K562 (cell line): ENCODE measurements around the gene GOLGA6D. TPM values are rescaled to one million over a fixed set of nuclear protein-coding genes. Genes with fewer than 3 reads are reported as not detected.
"Not testable (repeated sequence)": the region's sequence is repeated elsewhere in the genome, so short reads cannot be mapped to it uniquely, and the experiment has no call there.

Experiments used
- ATAC-seq: fragments of 200-7000 bp; cut with Tn5 transposase; 3 replicates; pipeline ENCODE4 v1.9.1; 2020; ENCODE audit warnings: moderate library complexity
- BruUV-seq: library from RNA; stranded (reverse); fragments of 400-500 nt; replicated peaks from 2 replicates; lab custom pipeline; 2021; lab: Mats Ljungman, UMichigan
- CTCF ChIA-PET: fragments of 300-600 bp; formaldehyde crosslinking; extraction: SDS; loops from one replicate; lab custom pipeline; 2021; ENCODE audit warnings: low intra/inter-chr PET ratio; lab: Yijun Ruan, JAX
- POLR2A ChIA-PET: fragments of 300-600, 350-650 bp; sonication (Branson Sonifier 250); formaldehyde crosslinking; extraction: SDS; loops from one replicate; lab custom pipeline; 2021; ENCODE audit warnings: antibody characterized with exemption, inconsistent platforms; lab: Yijun Ruan, JAX
- DNase-seq, 4 experiments: peaks; one replicate each; pipeline versions ENCODE4 v3.0.0 to v3.0.0-alpha.2; 2011 to 2018; ENCODE audit warnings: low spot score in 3 of 4, mixed read lengths in 3 of 4; ENCODE audit errors: extremely low read depth in 1 of 4
- FAIRE-seq: peaks from 2 replicates; lab custom pipeline; 2011; peaks lifted over from hg19 to GRCh38; lab: Jason Lieb, UNC
- H2AFZ ChIP-seq: 2 replicates; pipeline ENCODE4 v1.6.0; 2011; ENCODE audit warnings: low read depth, low read length, control low read depth, inconsistent platforms
- H3K27ac ChIP-seq: fragments of 200-600 bp; 3 replicates; pipeline ENCODE4 v1.8.0; 2011; ENCODE audit warnings: low read depth, mild to moderate bottlenecking, control low read depth, inconsistent platforms, low read length, moderate library complexity, mixed read lengths; ENCODE audit errors: extremely low read depth
- H3K27me3 ChIP-seq, 2 experiments: fragments of 300-600 bp in 1 of 2; 2 replicates in 1 of 2; 3 replicates in 1 of 2; pipeline versions ENCODE4 v1.6.0 to v1.8.0; 2011; ENCODE audit warnings: inconsistent platforms in 2 of 2, low read length in 2 of 2, mild to moderate bottlenecking in 1 of 2, mixed read lengths in 1 of 2, moderate library complexity in 1 of 2; ENCODE audit not compliant: control insufficient read depth in 2 of 2, insufficient read depth in 2 of 2
- H3K36me3 ChIP-seq: fragments of 300-600 bp; 3 replicates; pipeline ENCODE4 v1.8.0; 2011; ENCODE audit warnings: mild to moderate bottlenecking, low read length, inconsistent platforms; ENCODE audit not compliant: control insufficient read depth, insufficient read depth
- H3K4me1 ChIP-seq, 2 experiments: fragments of 200-600 bp in 1 of 2; replicated peaks in 1 of 2; 2 replicates in 1 of 2; 3 replicates in 1 of 2; pipeline versions ENCODE4 v1.5.1 to v1.8.0; 2011; ENCODE audit warnings: inconsistent platforms in 2 of 2, low read length in 2 of 2, mild to moderate bottlenecking in 1 of 2, mixed read lengths in 1 of 2, moderate library complexity in 1 of 2; ENCODE audit not compliant: control insufficient read depth in 2 of 2, insufficient read depth in 2 of 2
- H3K4me2 ChIP-seq: 2 replicates; pipeline ENCODE4 v1.6.1; 2011; ENCODE audit warnings: low read length, control low read depth, inconsistent platforms, mixed read lengths; ENCODE audit not compliant: insufficient read depth
- H3K4me3 ChIP-seq: fragments of 200-600 bp; sonication (generic), shearing (Covaris generic); 2 replicates; pipeline ENCODE4 v1.5.1; 2016; ENCODE audit warnings: control low read depth, inconsistent platforms
- H3K79me2 ChIP-seq: fragments of 200-600 bp; 3 replicates; pipeline ENCODE4 v1.8.0; 2011; ENCODE audit warnings: low read length, inconsistent platforms; ENCODE audit not compliant: control insufficient read depth, insufficient read depth
- H3K9ac ChIP-seq, 2 experiments: 2 replicates each; pipeline versions ENCODE4 v1.6.0 to v1.6.1; 2011; ENCODE audit warnings: low read depth in 2 of 2, low read length in 2 of 2, control low read depth in 1 of 2, inconsistent platforms in 1 of 2, mild to moderate bottlenecking in 1 of 2, mixed read lengths in 1 of 2; ENCODE audit not compliant: insufficient read depth in 1 of 2
- H3K9me1 ChIP-seq: one replicate; pipeline ENCODE4 v1.6.0; 2011; ENCODE audit warnings: inconsistent platforms, mild to moderate bottlenecking, low read length, moderate library complexity; ENCODE audit not compliant: control insufficient read depth, insufficient read depth
- H3K9me3 ChIP-seq: replicated peaks from 2 replicates; pipeline ENCODE4 v1.5.1; 2011; ENCODE audit warnings: low read depth, low read length, inconsistent platforms; ENCODE audit not compliant: control insufficient read depth, insufficient read depth
- H4K20me1 ChIP-seq: replicated peaks from 2 replicates; pipeline ENCODE4 v1.6.1; 2011; ENCODE audit warnings: low read length, inconsistent platforms, mixed read lengths; ENCODE audit not compliant: control insufficient read depth, insufficient read depth
- WGBS: fragments of 100-300 bp; shearing (Covaris generic); methylation state at CpG from one replicate; pipeline ENCODE4 v1.1.6; 2016; ENCODE audit warnings: low coverage, mixed read lengths; ENCODE audit not compliant: insufficient coverage; ENCODE audit errors: missing lambda C conversion rate; 5-methylcytosine and 5-hydroxymethylcytosine counted together
- in situ Hi-C: fragments of 300-500 bp; cut with MboI; formaldehyde crosslinking; loops from 4 replicates; pipeline ENCODE4 v1.15.0; 2018; ENCODE audit warnings: inconsistent platforms, mixed read lengths
- intact Hi-C: fragments of 100-400 bp; cut with micrococcal nuclease; formaldehyde crosslinking; loops from 2 replicates; pipeline ENCODE4 v1.14.2; 2022
- polyA plus RNA-seq, 8 experiments: library from polyadenylated mRNA; depleted of rRNA in 4 of 8; stranded (reverse) in 5 of 8; unstranded in 3 of 8; fragments of >200 nt; fragmentation: Nextera tagmentation in 2 of 8; fragmentation: Illumina TruSeq in 1 of 8; extraction: Ambion mirVana in 2 of 8; extraction: Trizol in 1 of 8; gene quantifications; 2 replicates each; pipeline versions ENCODE4 v1.2.1 to v1.2.3, GENCODE V29; 2011 to 2014; ENCODE audit warnings: inconsistent platforms in 1 of 8, missing spikeins in 1 of 8
- small RNA-seq: library from RNA; depleted of rRNA; stranded (forward); fragments of <200 nt; gene quantifications from one replicate; pipeline ENCODE3, GENCODE V24; 2014
- total RNA-seq, 7 experiments: library from RNA; depleted of rRNA in 6 of 7; stranded (reverse); fragments of >200 nt in 6 of 7; fragmentation: Illumina TruSeq in 2 of 7; extraction: Trizol in 2 of 7; gene quantifications; 2 replicates each; pipeline versions ENCODE4 v1.2.1 to v1.2.3, GENCODE V29; 2011 to 2021; ENCODE audit warnings: low replicate concordance in 1 of 7

The GOLGA6D gene
- total and polyA plus RNA-seq, 9 of the 15 experiments (the other 6 are each of a cell fraction or from before 2014, with no cell fraction given): not detected

DNA sequence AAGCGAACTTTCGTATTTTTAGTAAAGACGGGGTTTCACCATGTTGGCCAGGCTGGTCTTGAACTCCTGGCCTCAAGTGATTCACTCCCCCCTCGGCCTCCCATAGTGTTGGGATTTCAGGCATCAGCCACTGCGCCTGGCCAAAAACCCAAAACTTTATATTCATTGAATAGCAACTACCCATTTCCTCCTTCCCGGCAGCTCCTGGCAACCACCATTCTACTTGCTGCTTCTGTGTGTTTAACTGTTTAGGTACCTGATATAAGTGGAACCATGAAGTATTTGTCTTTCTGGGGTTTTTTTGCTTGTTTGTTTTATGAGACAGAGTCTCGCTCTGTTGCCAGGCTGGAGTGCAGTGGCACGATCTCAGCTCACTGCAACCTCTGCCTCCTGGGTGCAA is 61.3 kb downstream of the GOLGA6D start:
- ATAC-seq, in situ Hi-C loops, BruUV-seq, H2AFZ ChIP-seq, H3K9me1 ChIP-seq, H4K20me1 ChIP-seq, H3K9me3 ChIP-seq, CTCF ChIA-PET, H3K27me3 ChIP-seq, H3K4me2 ChIP-seq, H3K79me2 ChIP-seq, intact Hi-C loops, DNase-seq, H3K27ac ChIP-seq, H3K9ac ChIP-seq, FAIRE-seq, H3K4me3 ChIP-seq: not testable (repeated sequence)
- H3K4me1 ChIP-seq: peaks cover 4 to 22% of the 10 kb centered on the region in 2 experiments; a peak in 3 of 5 replicates
- WGBS: 62% methylated on average over 8 of the region's 8 CpGs
- POLR2A ChIA-PET: interaction anchor here (1.1 kb wide), 1 partner anchor 10 kb away, joined by 3 read pairs; no protein-coding TSS in a partner anchor
- H3K36me3 ChIP-seq: peaks cover 22% of the 10 kb centered on the region; the same call in 2 of the 3 replicates

Small RNA genes lying within 50 kb of the gene (small RNA-seq; reads per million reads assigned to genes)
- gene AC068338.1: not detected
- not detected for gene RN7SL327P
- not detected for gene RN7SL489P

Other genes with a start within 250 kb of the GOLGA6D start
- gene C15orf39, start 81.0 kb upstream of the GOLGA6D start, total RNA-seq (2014; rRNA removed): 8.7 and 14.4 TPM in 2 replicates
- gene C15orf39, start 81.0 kb upstream of the GOLGA6D start, total RNA-seq (2014; rRNA removed; fragmentation: Illumina TruSeq; extraction: Trizol): 1.6 and 2.6 TPM in 2 replicates
- gene C15orf39, start 81.0 kb upstream of the GOLGA6D start, total RNA-seq (2015; rRNA removed; fragmentation: Illumina TruSeq; extraction: Trizol): 4.4 and 5.2 TPM in 2 replicates
- 29.8 and 34.1 TPM in 2 replicates for gene C15orf39, start 81.0 kb upstream of the GOLGA6D start, total RNA-seq (2021)
- gene C15orf39, start 81.0 kb upstream of the GOLGA6D start, polyA plus RNA-seq (2011; rRNA removed): 1.9 and 6.4 TPM in 2 replicates
- 11.3 and 17.1 TPM in 2 replicates for gene C15orf39, start 81.0 kb upstream of the GOLGA6D start, polyA plus RNA-seq (2014; fragmentation: Illumina TruSeq; extraction: Trizol)
- gene C15orf39, start 81.0 kb upstream of the GOLGA6D start, polyA plus RNA-seq (2014; fragmentation: Nextera tagmentation; extraction: Ambion mirVana): under 1 TPM; 0.31 to 0.60 TPM
- 7.4 and 7.9 TPM in 2 replicates for gene C15orf39, start 81.0 kb upstream of the GOLGA6D start, polyA plus RNA-seq (2014; rRNA removed)
- gene GOLGA6C, start 24.5 kb upstream of the GOLGA6D start, total RNA-seq (2014; rRNA removed): not detected in 2 replicates
- gene GOLGA6C, start 24.5 kb upstream of the GOLGA6D start, total RNA-seq (2014; rRNA removed; fragmentation: Illumina TruSeq; extraction: Trizol): not detected in 2 replicates
- not detected in 2 replicates for gene GOLGA6C, start 24.5 kb upstream of the GOLGA6D start, total RNA-seq (2015; rRNA removed; fragmentation: Illumina TruSeq; extraction: Trizol)
- not detected in 2 replicates for gene GOLGA6C, start 24.5 kb upstream of the GOLGA6D start, total RNA-seq (2021)
- gene GOLGA6C, start 24.5 kb upstream of the GOLGA6D start, polyA plus RNA-seq (2011; rRNA removed): not detected in 2 replicates
- gene GOLGA6C, start 24.5 kb upstream of the GOLGA6D start, polyA plus RNA-seq (2014; fragmentation: Illumina TruSeq; extraction: Trizol): not detected in 2 replicates
- gene GOLGA6C, start 24.5 kb upstream of the GOLGA6D start, polyA plus RNA-seq (2014; fragmentation: Nextera tagmentation; extraction: Ambion mirVana): not detected
- not detected in 2 replicates for gene GOLGA6C, start 24.5 kb upstream of the GOLGA6D start, polyA plus RNA-seq (2014; rRNA removed)
- 137 and 140 TPM in 2 replicates for gene COMMD4, start 53.2 kb downstream of the GOLGA6D start, total RNA-seq (2014; rRNA removed)
- gene COMMD4, start 53.2 kb downstream of the GOLGA6D start, total RNA-seq (2014; rRNA removed; fragmentation: Illumina TruSeq; extraction: Trizol): 35.6 and 50.0 TPM in 2 replicates
- 63.2 and 63.9 TPM in 2 replicates for gene COMMD4, start 53.2 kb downstream of the GOLGA6D start, total RNA-seq (2015; rRNA removed; fragmentation: Illumina TruSeq; extraction: Trizol)
- gene COMMD4, start 53.2 kb downstream of the GOLGA6D start, total RNA-seq (2021): 104 and 112 TPM in 2 replicates
- gene COMMD4, start 53.2 kb downstream of the GOLGA6D start, polyA plus RNA-seq (2011; rRNA removed): 77.1 and 77.6 TPM in 2 replicates
- 43.9 and 64.1 TPM in 2 replicates for gene COMMD4, start 53.2 kb downstream of the GOLGA6D start, polyA plus RNA-seq (2014; fragmentation: Illumina TruSeq; extraction: Trizol)
- gene COMMD4, start 53.2 kb downstream of the GOLGA6D start, polyA plus RNA-seq (2014; fragmentation: Nextera tagmentation; extraction: Ambion mirVana): 10 to 100 TPM; 20.4 to 39.2 TPM
- gene COMMD4, start 53.2 kb downstream of the GOLGA6D start, polyA plus RNA-seq (2014; rRNA removed): 124 and 138 TPM in 2 replicates
- 2.5 and 3.2 TPM in 2 replicates for gene NEIL1, start 64.2 kb downstream of the GOLGA6D start, total RNA-seq (2014; rRNA removed)
- gene NEIL1, start 64.2 kb downstream of the GOLGA6D start, total RNA-seq (2014; rRNA removed; fragmentation: Illumina TruSeq; extraction: Trizol): 0.80 and 1.4 TPM in 2 replicates
- 1.6 and 2.4 TPM in 2 replicates for gene NEIL1, start 64.2 kb downstream of the GOLGA6D start, total RNA-seq (2015; rRNA removed; fragmentation: Illumina TruSeq; extraction: Trizol)
- 3.7 and 4.9 TPM in 2 replicates for gene NEIL1, start 64.2 kb downstream of the GOLGA6D start, total RNA-seq (2021)
- gene NEIL1, start 64.2 kb downstream of the GOLGA6D start, polyA plus RNA-seq (2011; rRNA removed): 4.3 and 6.1 TPM in 2 replicates
- gene NEIL1, start 64.2 kb downstream of the GOLGA6D start, polyA plus RNA-seq (2014; fragmentation: Illumina TruSeq; extraction: Trizol): 1.7 and 3.1 TPM in 2 replicates
- under 1 TPM; 0.14 to 0.28 TPM for gene NEIL1, start 64.2 kb downstream of the GOLGA6D start, polyA plus RNA-seq (2014; fragmentation: Nextera tagmentation; extraction: Ambion mirVana)
- gene NEIL1, start 64.2 kb downstream of the GOLGA6D start, polyA plus RNA-seq (2014; rRNA removed): 4.0 and 7.1 TPM in 2 replicates
- 57.9 and 67.5 TPM in 2 replicates for gene MAN2C1, start 85.8 kb downstream of the GOLGA6D start, total RNA-seq (2014; rRNA removed)
- 27.9 and 31.6 TPM in 2 replicates for gene MAN2C1, start 85.8 kb downstream of the GOLGA6D start, total RNA-seq (2014; rRNA removed; fragmentation: Illumina TruSeq; extraction: Trizol)
- 40.2 and 42.5 TPM in 2 replicates for gene MAN2C1, start 85.8 kb downstream of the GOLGA6D start, total RNA-seq (2015; rRNA removed; fragmentation: Illumina TruSeq; extraction: Trizol)
- gene MAN2C1, start 85.8 kb downstream of the GOLGA6D start, total RNA-seq (2021): 113 and 120 TPM in 2 replicates
- 39.9 and 91.5 TPM in 2 replicates for gene MAN2C1, start 85.8 kb downstream of the GOLGA6D start, polyA plus RNA-seq (2011; rRNA removed)
- gene MAN2C1, start 85.8 kb downstream of the GOLGA6D start, polyA plus RNA-seq (2014; fragmentation: Illumina TruSeq; extraction: Trizol): 38.4 and 56.1 TPM in 2 replicates
- gene MAN2C1, start 85.8 kb downstream of the GOLGA6D start, polyA plus RNA-seq (2014; fragmentation: Nextera tagmentation; extraction: Ambion mirVana): 1 to 10 TPM; 2.0 TPM
- gene MAN2C1, start 85.8 kb downstream of the GOLGA6D start, polyA plus RNA-seq (2014; rRNA removed): 101 and 141 TPM in 2 replicates
- 21.1 and 25.5 TPM in 2 replicates for gene SIN3A, start 168.9 kb downstream of the GOLGA6D start, total RNA-seq (2014; rRNA removed)
- gene SIN3A, start 168.9 kb downstream of the GOLGA6D start, total RNA-seq (2014; rRNA removed; fragmentation: Illumina TruSeq; extraction: Trizol): 25.3 and 29.0 TPM in 2 replicates
- 23.7 and 25.7 TPM in 2 replicates for gene SIN3A, start 168.9 kb downstream of the GOLGA6D start, total RNA-seq (2015; rRNA removed; fragmentation: Illumina TruSeq; extraction: Trizol)
- 58.0 and 70.3 TPM in 2 replicates for gene SIN3A, start 168.9 kb downstream of the GOLGA6D start, total RNA-seq (2021)
- gene SIN3A, start 168.9 kb downstream of the GOLGA6D start, polyA plus RNA-seq (2011; rRNA removed): 25.2 and 37.3 TPM in 2 replicates
- 36.5 and 37.0 TPM in 2 replicates for gene SIN3A, start 168.9 kb downstream of the GOLGA6D start, polyA plus RNA-seq (2014; fragmentation: Illumina TruSeq; extraction: Trizol)
- 10 to 100 TPM; 11.1 to 11.9 TPM for gene SIN3A, start 168.9 kb downstream of the GOLGA6D start, polyA plus RNA-seq (2014; fragmentation: Nextera tagmentation; extraction: Ambion mirVana)
- 25.4 and 30.6 TPM in 2 replicates for gene SIN3A, start 168.9 kb downstream of the GOLGA6D start, polyA plus RNA-seq (2014; rRNA removed)